GM23338 (cell line): ENCODE results near the gene RIN3.

Experiments used
- CREB1 ChIP-seq: fragments of 250-450 bp; sonication (Bioruptor Pico); IDR thresholded peaks from 2 replicates; pipeline ENCODE4 v1.5.0; 2020; ENCODE audit warnings: low read depth, mild to moderate bottlenecking, moderate library complexity
- EZH2 ChIP-seq: fragments of 200-600 bp; sonication (generic); IDR thresholded peaks from one replicate; pipeline ENCODE4 v1.8.0; 2017; ENCODE audit warnings: antibody characterized with exemption, mild to moderate bottlenecking, low read depth; ENCODE audit not compliant: unreplicated experiment
- EZH2phosphoT487 ChIP-seq: fragments of 200-600 bp; sonication (generic); IDR thresholded peaks from one replicate; pipeline ENCODE4 v1.8.1; 2018; ENCODE audit warnings: antibody characterized with exemption; ENCODE audit not compliant: unreplicated experiment
- JUNB ChIP-seq: IDR thresholded peaks from one replicate; pipeline ENCODE4 v1.6.1; 2016; ENCODE audit warnings: antibody characterized with exemption; ENCODE audit not compliant: unreplicated experiment
- POLR2AphosphoS5 ChIP-seq: IDR thresholded peaks from 2 replicates; pipeline ENCODE4 v1.6.1; 2016; ENCODE audit warnings: antibody characterized with exemption, low read depth
- REST ChIP-seq: IDR thresholded peaks from one replicate; pipeline ENCODE4 v1.6.1; 2018; ENCODE audit warnings: antibody characterized with exemption; ENCODE audit not compliant: unreplicated experiment
- STAT1 ChIP-seq: IDR thresholded peaks from one replicate; pipeline ENCODE4 v1.6.1; 2016; ENCODE audit warnings: antibody characterized with exemption; ENCODE audit not compliant: unreplicated experiment
- ZNF114 ChIP-seq: fragments of 250-450 bp; sonication (Bioruptor Pico); IDR thresholded peaks from 2 replicates; pipeline ENCODE4 v1.5.0; 2020; ENCODE audit warnings: mild to moderate bottlenecking, moderate library complexity
- TF ChIP-seq, protein P1 (sequence below), 2 experiments: fragments of 200-600 bp in 1 of 2; sonication (generic) in 1 of 2; conservative IDR thresholded peaks; 2 replicates each; pipeline versions ENCODE4 v1.5.1 to v1.6.1; 2016 to 2017; ENCODE audit warnings: antibody characterized with exemption in 2 of 2, low read depth in 2 of 2, mild to moderate bottlenecking in 2 of 2, moderate library complexity in 1 of 2

GRCh38 chr14:92470215-92470614 lies 43.4 kb upstream of the RIN3 start:
- TF ChIP-seq, protein P1, sequence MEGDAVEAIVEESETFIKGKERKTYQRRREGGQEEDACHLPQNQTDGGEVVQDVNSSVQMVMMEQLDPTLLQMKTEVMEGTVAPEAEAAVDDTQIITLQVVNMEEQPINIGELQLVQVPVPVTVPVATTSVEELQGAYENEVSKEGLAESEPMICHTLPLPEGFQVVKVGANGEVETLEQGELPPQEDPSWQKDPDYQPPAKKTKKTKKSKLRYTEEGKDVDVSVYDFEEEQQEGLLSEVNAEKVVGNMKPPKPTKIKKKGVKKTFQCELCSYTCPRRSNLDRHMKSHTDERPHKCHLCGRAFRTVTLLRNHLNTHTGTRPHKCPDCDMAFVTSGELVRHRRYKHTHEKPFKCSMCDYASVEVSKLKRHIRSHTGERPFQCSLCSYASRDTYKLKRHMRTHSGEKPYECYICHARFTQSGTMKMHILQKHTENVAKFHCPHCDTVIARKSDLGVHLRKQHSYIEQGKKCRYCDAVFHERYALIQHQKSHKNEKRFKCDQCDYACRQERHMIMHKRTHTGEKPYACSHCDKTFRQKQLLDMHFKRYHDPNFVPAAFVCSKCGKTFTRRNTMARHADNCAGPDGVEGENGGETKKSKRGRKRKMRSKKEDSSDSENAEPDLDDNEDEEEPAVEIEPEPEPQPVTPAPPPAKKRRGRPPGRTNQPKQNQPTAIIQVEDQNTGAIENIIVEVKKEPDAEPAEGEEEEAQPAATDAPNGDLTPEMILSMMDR (conservative IDR thresholded peaks at IDR 0.05; ENCODE audit: low read depth in 2 of 2) = no peak
- TF ChIP-seq POLR2AphosphoS5 (no peak), EZH2phosphoT487 (no peak), ZNF114 (CRISPR knock-in tag) (no peak), JUNB (no peak), CREB1 (CRISPR knock-in tag) (no peak), EZH2 (no peak), REST (no peak), STAT1 (no peak)
